Ectodermal cell (in vitro differentiated cells): ENCODE data around the gene PCDH1.
A peak's percentile ranks its signal among the peaks of the same experiment; 100 is the strongest.

Experiments used
- H3K27ac ChIP-seq: 2 replicates; pipeline ENCODE4 v1.7.0; 2013; ENCODE audit warnings: mild to moderate bottlenecking, low read depth, low read length; ENCODE audit not compliant: insufficient read depth, poor library complexity, severe bottlenecking
- H3K27me3 ChIP-seq: 2 replicates; pipeline ENCODE4 v1.7.0; 2013; ENCODE audit warnings: mild to moderate bottlenecking, low read length; ENCODE audit not compliant: insufficient read depth, control insufficient read depth, poor library complexity, severe bottlenecking
- H3K36me3 ChIP-seq: one replicate; pipeline ENCODE4 v1.7.0; 2013; ENCODE audit warnings: low read length; ENCODE audit not compliant: control insufficient read depth, insufficient read depth
- H3K4me1 ChIP-seq: one replicate; pipeline ENCODE4 v1.7.0; 2013; ENCODE audit warnings: low read length; ENCODE audit not compliant: control insufficient read depth, insufficient read depth
- H3K4me3 ChIP-seq: 2 replicates; pipeline ENCODE4 v1.7.0; 2013; ENCODE audit warnings: low read depth, low read length, control low read depth; ENCODE audit not compliant: insufficient read depth
- H3K9me3 ChIP-seq: 2 replicates; pipeline ENCODE4 v1.7.0; 2013; ENCODE audit warnings: mild to moderate bottlenecking, low read length, moderate library complexity; ENCODE audit not compliant: control insufficient read depth
- WGBS, 2 experiments: methylation state at CpG; one replicate each; pipeline ENCODE4 v1.1.7; 2013; ENCODE audit warnings: missing lambda C conversion rate in 2 of 2; 5-methylcytosine and 5-hydroxymethylcytosine counted together

The PCDH1 gene

DNA sequence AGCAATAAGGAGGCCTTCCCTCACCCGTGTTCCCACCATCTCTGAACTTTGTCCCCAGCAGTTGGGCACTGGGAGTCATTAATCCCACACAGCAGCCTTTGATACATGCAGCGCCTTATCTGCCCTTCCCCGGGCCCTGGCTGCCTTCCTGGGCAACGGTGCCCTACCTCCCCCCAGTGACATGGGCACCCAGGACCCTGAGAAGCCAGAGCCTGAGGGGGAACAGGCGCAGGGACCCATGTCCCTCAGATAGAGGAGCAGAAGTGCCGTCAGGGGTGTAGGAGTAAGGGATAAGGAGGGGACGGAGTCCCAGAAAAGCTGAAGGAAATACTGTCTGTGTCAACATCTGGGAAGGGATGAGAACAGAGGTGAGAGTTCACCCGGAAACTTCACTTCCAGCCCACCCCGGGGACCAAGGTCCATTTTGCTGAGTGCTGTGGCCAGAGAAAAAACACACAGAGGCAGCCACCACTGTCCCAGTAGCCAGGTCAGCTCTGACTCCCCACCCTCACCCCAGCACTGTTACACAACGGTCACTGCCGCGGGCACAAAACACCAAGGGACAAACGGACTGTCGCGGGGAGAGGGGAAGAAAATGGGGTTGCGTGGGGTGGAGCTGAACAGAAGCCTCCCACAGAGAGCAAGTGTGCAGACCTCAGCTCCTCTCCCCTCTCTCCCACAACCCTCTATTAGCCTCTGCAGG, 3.8 kb downstream of the PCDH1 start:
- WGBS, 2 experiments, result 58% methylated on average over 16 of the region's 16 CpGs
- Histone ChIP-seq H3K4me1 (peaks cover 51% of the 10 kb centered on the region), H3K27me3 (peaks cover 39% of the 10 kb centered on the region), H3K9me3 (no peaks in the 10 kb centered on the region), H3K4me3 (no peak overlapping the region), H3K27ac (no peak overlapping the region), H3K36me3 (no peaks in the 10 kb centered on the region)

DNA sequence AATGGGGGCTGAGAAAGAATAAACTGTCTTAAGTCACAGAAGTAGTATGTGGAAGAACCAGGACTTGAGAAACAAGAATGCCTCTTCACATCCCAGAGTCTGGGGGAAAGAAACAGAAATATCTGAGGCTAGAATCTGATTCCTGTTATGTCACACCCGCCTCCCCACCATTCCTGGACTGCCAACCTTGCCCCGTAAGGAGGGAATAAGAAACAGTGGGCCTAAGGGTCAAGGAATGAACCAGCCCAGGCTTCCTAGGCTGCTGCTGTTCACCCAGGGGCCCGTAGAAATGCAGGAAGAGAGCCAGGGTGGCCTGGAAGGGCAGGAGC, 4.3 kb downstream of the PCDH1 start:
- Histone ChIP-seq H3K4me1 (peaks cover 47% of the 10 kb centered on the region), H3K36me3 (no peaks in the 10 kb centered on the region), H3K27ac (no peak overlapping the region), H3K9me3 (no peaks in the 10 kb centered on the region), H3K4me3 (no peak overlapping the region), H3K27me3 (peaks cover 37% of the 10 kb centered on the region)
- WGBS, 2 experiments, result 78 to 84% methylated on average over 3 of the region's 3 CpGs

DNA sequence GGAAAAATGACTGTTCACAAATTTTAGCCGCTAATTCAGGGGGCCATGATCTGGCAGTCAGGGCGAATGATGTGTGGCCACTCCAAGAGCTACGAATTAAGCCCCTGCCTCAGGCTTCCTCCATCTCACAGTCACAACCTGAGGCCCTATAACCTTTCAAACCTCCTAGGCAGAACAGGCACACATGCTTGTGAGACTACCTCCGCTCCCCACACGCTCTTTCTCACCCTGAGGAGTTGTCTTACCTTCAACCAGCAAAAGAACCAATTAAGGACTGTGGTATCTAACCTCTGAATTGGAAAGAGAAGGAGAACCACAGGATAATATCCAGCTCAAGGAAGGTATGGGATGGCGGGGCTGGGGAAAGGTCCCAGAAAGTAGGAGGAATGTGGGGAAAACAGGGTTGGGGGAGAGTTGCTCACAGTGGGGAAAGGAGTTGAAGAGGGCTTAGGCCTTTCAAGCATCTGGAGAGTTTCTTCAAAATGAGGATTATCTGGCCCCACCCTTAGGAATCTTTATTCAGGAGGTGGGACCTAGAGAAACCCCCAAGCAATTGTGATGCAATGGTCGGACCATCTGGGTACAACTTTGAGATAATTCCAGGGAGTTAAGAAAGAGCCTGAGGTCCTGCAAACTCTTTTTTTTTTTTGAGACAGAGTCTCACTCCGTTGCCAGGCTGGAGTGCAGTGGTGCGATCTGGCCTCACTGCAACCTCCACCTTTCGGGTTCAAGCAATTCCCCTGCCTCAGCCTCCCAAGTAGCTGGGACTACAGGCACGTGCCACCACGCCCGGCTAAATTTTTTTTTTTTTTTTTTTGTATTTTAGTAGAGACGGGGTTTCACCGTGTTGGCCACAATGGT, 5.5 kb downstream of the PCDH1 start:
- H3K36me3 ChIP-seq, result peaks cover 3% of the 10 kb centered on the region
- WGBS, 2 experiments, result 47 to 51% methylated on average over 15 of the region's 15 CpGs
- H3K9me3 ChIP-seq, result no peaks in the 10 kb centered on the region
- H3K4me1 ChIP-seq, result peaks cover 44% of the 10 kb centered on the region
- peaks cover 34% of the 10 kb centered on the region for H3K27me3 ChIP-seq
- H3K27ac ChIP-seq, result peak overlapping the region; percentile 97
- peak overlapping the region; percentile 6 for H3K4me3 ChIP-seq

DNA sequence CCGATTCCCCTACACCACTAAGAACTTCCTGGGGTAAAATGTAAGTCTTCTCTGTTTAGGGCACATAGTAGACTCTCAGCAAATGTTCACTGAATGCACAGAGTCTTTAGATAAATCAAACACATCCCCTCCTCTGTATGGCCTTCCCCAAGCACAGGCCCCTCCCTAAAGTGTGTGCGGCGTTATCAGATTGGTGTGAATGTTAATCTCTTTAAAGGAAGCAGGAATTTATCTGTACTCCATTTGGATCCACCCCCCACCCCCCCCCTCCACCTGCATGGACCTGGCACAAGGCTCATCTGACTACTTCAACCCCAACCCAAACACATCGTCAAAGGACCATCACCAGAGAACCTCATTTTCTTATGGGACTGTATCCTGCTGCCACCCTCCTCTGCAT, 6.3 kb downstream of the PCDH1 start:
- WGBS, 2 experiments, result 85 to 86% methylated on average over 2 to 4 of the region's 4 CpGs
- H3K27ac ChIP-seq, result peak overlapping the region; percentile 97
- peaks cover 36% of the 10 kb centered on the region for H3K4me1 ChIP-seq
- H3K36me3 ChIP-seq, result peaks cover 3% of the 10 kb centered on the region
- peaks cover 25% of the 10 kb centered on the region for H3K27me3 ChIP-seq
- H3K4me3 ChIP-seq, result no peak overlapping the region
- no peaks in the 10 kb centered on the region for H3K9me3 ChIP-seq

DNA sequence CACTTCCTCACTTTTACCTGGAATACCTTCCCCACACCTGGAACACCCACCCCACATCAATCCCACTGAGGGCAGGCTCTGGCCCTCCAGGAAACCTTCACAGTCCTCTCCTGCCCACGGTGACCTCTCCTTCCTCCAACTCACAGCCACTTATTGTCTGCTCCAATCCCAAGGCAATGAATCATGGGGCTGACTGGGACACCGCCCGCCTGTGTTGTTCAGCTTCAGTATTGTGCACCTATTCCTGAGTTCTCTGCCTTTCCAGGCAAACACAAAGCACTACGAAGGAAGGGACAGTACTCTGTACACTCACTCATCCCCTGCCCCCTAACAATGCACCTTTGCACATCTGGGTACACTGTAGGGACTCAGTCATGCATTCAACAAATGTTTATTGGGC, 7.3 kb downstream of the PCDH1 start:
- no peaks in the 10 kb centered on the region for H3K9me3 ChIP-seq
- H3K36me3 ChIP-seq, result peaks cover 3% of the 10 kb centered on the region
- H3K27ac ChIP-seq, result no peak overlapping the region
- no peak overlapping the region for H3K4me3 ChIP-seq
- WGBS, 2 experiments, result 82 to 85% methylated on average over 4 of the region's 4 CpGs
- peaks cover 15% of the 10 kb centered on the region for H3K27me3 ChIP-seq
- peaks cover 30% of the 10 kb centered on the region for H3K4me1 ChIP-seq

DNA sequence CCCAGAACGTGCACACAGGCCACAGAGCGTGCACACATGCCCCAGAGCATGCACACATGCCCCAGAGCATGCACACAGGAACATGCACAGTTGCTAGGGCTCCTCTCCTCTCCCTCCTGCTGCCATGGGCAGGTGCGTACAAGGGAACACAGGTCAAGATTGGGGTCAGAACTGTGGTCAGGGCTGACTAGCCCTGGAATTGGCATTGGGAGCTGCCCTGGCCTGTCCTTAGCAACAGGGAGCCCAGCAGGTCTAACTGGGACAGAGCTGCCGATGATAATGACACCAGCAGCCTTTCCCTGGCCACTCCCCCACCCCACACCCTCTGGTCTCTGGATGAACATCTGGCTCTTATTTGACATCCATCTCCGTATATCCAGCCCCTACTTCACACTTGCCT, 8.0 kb downstream of the PCDH1 start:
- Histone ChIP-seq H3K36me3 (peaks cover 7% of the 10 kb centered on the region), H3K27me3 (peaks cover 9% of the 10 kb centered on the region), H3K4me3 (no peak overlapping the region), H3K9me3 (no peaks in the 10 kb centered on the region), H3K4me1 (peaks cover 25% of the 10 kb centered on the region), H3K27ac (no peak overlapping the region)
- 87 to 90% methylated on average over 5 of the region's 5 CpGs for WGBS, 2 experiments

DNA sequence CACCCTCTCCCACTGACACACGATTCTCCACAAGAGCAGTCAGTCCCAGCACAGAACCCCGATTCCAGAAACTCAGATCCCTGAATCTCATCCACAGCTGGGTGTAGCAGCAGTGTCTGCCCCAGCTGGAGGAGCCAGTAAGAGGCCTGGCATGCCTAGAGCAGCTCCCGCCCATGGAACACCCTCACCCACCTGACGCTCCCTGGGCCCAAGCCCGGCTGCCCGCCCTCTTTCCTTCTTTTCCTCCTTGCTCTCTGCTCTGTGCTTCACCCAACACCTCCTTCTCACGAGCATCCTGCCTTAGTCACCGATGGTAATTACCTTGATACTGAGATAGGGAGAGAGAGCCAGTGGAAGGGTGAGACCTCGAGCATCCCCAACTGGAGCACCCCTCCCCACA, 8.7 kb downstream of the PCDH1 start:
- Histone ChIP-seq H3K27ac (no peak overlapping the region), H3K36me3 (peaks cover 7% of the 10 kb centered on the region)
- WGBS, 2 experiments, result 90 to 92% methylated on average over 8 to 9 of the region's 9 CpGs

DNA sequence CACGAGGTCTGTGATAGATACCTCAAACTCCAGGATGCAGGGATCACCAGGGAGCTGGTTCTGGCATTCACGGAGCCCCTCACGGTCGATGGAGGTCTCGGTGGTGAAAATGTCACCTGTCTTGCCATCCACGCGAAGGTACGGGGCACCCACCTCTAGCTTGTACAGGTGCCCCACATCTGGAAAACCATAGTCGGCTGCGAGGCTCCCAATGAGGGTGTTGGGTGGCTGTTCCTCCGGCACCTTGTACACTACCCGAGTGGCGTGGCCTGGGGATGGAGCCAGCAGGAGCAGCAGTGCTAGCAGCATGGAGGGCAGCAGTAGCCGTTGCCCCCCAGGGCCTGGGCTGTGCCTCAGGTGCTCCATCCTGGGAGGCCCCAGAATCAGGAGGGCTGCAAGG, 9.2 kb downstream of the PCDH1 start:
- Histone ChIP-seq H3K9me3 (no peaks in the 10 kb centered on the region), H3K27me3 (no peaks in the 10 kb centered on the region), H3K27ac (no peak overlapping the region), H3K36me3 (peaks cover 7% of the 10 kb centered on the region), H3K4me3 (no peak overlapping the region), H3K4me1 (peaks cover 17% of the 10 kb centered on the region)
- WGBS, 2 experiments, result 93 to 95% methylated on average over 14 of the region's 14 CpGs

More for the DNA sequence above, 8.7 kb downstream of the PCDH1 start:
- no peaks in the 10 kb centered on the region for H3K9me3 ChIP-seq
- H3K4me3 ChIP-seq, result no peak overlapping the region
- peaks cover 18% of the 10 kb centered on the region for H3K4me1 ChIP-seq
- peaks cover 3% of the 10 kb centered on the region for H3K27me3 ChIP-seq

DNA sequence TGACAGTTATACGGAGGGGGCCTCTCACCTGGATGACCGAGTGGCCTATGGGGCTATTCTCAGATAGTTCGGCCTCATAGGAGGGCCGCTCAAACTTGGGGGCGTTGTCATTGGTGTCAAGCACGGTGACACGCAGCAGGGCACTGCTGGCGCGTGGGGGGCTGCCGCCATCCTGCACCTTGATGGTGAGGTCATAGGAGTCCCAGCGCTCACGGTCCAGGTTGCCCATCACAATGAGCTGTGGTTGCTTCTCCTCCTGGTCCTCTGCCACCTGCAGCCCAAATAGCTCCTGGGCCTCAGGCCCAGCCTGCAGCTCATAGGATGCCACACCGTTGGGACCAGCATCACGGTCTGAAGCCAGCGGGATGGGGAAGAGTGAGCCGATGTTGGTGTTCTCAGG, 9.7 kb downstream of the PCDH1 start:
- H3K9me3 ChIP-seq, result no peaks in the 10 kb centered on the region
- 92 to 93% methylated on average over 16 of the region's 16 CpGs for WGBS, 2 experiments
- H3K36me3 ChIP-seq, result peaks cover 7% of the 10 kb centered on the region
- H3K27ac ChIP-seq, result no peak overlapping the region
- H3K4me3 ChIP-seq, result no peak overlapping the region
- peaks cover 17% of the 10 kb centered on the region for H3K4me1 ChIP-seq
- no peaks in the 10 kb centered on the region for H3K27me3 ChIP-seq

DNA sequence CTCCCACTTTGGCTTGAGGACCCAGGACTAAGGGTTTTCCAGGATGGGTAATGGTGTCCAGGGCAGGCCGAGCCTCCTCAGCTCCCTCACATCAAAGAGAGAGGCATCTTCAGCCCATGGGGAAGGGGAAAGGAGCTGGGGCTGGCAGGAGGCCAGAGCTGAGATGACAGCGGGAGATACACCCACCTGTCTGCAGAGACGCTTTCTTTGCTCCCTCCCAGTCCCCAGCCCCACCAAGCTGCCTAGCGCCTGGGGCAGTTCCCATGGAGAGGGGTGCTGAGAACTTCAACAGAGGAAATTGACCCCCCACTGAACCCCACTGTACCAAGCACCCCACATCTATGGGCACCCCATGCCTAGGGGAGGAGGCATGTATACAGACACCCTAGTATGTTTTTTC, 10.6 kb downstream of the PCDH1 start:
- Histone ChIP-seq H3K36me3 (peaks cover 7% of the 10 kb centered on the region), H3K27me3 (no peaks in the 10 kb centered on the region), H3K9me3 (no peaks in the 10 kb centered on the region), H3K27ac (no peak overlapping the region), H3K4me1 (peaks cover 14% of the 10 kb centered on the region), H3K4me3 (no peak overlapping the region)
- 80 to 89% methylated on average over 4 of the region's 4 CpGs for WGBS, 2 experiments
